Measurements from ENCODE around the gene GATA6.

The GATA6 gene

DNA sequence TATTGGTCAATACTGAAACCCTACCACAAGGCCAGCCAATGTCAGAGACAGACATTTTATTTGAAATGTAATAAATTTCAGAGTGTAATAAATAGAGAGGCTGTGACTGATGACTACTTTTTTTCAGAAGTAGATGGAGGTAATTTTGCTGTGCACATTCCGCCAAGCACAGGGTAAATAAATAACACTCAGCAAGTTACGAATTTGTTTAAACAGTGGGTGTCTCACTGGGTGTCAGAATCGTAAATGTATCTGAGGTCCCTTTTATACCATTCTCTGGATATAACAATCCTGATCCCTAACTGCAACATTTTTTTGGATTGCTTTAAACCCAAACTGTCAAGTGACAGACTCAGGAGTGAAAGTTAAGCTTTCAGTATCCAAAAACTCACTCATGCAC lies 74.1 kb downstream of the GATA6 start:
- TF ChIP-seq, protein P1, sequence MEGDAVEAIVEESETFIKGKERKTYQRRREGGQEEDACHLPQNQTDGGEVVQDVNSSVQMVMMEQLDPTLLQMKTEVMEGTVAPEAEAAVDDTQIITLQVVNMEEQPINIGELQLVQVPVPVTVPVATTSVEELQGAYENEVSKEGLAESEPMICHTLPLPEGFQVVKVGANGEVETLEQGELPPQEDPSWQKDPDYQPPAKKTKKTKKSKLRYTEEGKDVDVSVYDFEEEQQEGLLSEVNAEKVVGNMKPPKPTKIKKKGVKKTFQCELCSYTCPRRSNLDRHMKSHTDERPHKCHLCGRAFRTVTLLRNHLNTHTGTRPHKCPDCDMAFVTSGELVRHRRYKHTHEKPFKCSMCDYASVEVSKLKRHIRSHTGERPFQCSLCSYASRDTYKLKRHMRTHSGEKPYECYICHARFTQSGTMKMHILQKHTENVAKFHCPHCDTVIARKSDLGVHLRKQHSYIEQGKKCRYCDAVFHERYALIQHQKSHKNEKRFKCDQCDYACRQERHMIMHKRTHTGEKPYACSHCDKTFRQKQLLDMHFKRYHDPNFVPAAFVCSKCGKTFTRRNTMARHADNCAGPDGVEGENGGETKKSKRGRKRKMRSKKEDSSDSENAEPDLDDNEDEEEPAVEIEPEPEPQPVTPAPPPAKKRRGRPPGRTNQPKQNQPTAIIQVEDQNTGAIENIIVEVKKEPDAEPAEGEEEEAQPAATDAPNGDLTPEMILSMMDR (IDR thresholded peaks at IDR 0.05; ENCODE audit: low read depth, low read length), result no peak
- no peak for DNase-seq (ENCODE audit: extremely low read depth, low read depth)

DNA sequence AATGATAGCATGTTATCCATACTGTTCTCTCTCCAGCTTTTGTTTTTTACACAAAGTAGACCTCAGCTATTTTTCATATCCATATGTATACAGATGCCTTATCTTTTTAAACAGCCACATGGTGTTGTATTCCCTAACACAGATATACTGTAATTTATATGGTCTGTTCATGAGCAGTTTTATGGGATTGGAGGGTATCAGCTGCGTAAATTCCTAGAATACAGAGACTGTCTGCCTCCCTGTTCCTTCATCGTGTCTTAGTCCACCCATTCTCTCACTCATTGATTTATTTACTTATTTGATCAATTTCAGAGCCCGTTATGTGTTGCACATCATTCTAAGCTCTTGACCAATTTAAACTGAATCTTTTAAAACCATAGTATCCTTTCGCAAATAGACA lies 80.6 kb downstream of the GATA6 start:
- TF ChIP-seq, protein P1 (IDR thresholded peaks at IDR 0.05; ENCODE audit: low read depth, low read length), result no peak
- no peak for DNase-seq (ENCODE audit: extremely low read depth, low read depth)

- no peak for DNase-seq (ENCODE audit: extremely low read depth, low read depth)
- TF ChIP-seq, protein P1 (IDR thresholded peaks at IDR 0.05; ENCODE audit: low read depth, low read length), result no peak
Observed at GRCh38 chr18:22250591-22250996, 81.2 kb downstream of the GATA6 start.

Data from AG09319 (cell line).